ENCODE results near the gene RALGPS1.
A peak's percentile ranks its signal among the peaks of the same experiment; 100 is the strongest.

The RALGPS1 gene

DNA sequence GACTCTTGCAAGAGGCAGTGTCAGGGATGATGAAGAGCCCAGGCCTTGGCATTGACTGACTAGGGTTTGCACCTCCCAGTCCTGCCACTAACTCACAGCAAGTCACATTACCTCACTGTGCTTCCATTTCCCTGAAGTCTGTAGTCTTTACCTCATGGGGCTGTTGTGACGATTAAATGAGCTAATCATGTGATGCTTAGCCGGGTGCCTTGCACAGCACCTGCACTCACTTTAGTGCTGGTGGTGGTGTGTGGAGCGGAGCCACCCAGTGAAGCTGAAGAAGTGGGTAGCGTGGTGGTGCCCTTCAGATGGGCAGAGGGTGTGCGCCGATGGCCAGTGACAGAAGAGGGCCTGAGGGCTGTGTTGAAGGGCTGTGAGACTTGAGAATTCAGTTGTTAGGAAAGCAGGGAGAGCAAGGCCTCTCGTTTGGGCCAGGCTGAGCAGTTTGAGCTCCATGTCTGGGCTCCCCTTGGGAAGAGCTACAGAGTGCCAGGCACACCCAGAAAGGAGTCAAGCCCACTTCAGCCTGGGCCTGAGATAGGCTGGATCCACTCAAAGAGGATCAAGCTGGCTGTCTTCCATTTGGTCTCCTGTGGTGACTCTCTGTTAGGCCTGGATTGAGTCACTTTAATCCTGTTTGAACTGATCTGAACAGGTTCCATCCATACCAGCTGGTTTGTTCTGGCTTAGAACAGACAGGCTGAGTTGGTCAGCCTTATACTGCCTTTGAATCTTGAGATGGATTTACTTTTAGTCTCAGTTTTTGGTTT is 42.5 kb downstream of the RALGPS1 start:
- DNase-seq = no peak

DNA sequence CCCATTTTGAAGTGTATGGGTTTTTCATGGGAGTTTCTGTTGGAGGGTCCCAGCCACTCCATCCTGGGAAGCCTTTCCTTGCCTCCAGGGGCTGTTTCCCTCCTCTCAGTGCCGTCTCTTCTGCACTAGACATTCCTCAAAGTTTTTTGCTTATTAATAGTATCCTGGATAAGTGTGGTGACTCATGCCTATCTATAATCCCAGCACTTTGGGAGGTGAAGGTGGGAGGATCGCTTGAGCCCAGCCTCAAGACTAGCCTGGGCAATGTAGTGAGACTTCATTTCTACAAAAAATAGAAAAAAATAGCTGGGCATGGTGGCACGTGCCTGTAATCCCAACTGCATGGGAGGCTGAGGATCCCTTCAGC is 43.1 kb downstream of the RALGPS1 start:
- no peak for DNase-seq

DNA sequence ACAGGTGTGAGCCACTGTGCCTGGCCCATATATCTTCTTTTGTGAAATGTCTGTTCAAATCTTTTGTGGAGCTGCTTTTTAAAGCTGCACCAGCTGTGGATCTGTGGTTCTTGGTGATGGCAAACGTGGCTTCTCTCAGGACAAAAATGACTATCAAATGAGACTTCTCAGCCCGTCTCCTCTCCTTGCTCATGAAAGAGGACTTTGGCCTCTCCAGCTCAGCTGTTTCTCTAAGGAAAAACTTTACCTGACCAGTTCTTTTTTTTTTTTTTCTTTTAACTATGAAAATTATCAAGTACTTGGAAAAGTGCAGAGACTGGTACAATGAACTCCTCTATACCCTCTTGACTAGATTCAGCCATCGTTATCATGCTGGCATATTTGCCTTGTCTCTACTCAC is 44.8 kb downstream of the RALGPS1 start:
- no peak for DNase-seq

DNA sequence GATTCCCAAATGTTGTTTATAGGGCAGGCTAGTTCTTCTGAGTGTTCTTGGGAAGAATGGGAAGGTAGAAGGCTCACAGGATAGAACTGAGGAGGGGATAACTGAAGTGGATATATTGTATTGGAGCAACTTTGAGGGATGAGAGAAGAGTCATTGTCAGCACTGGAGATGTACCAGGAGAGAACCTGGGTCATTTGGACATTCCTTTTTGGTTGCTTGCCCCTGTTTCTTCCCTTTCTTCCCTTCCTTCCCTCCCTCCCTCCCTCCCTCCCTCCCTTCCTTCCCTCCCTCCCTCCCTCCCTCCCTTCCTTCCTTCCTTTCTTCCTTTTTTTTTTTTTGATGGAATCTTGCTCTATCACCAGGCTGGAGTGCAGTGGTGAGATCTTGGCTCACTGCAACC is 45.3 kb downstream of the RALGPS1 start:
- DNase-seq = no peak

DNA sequence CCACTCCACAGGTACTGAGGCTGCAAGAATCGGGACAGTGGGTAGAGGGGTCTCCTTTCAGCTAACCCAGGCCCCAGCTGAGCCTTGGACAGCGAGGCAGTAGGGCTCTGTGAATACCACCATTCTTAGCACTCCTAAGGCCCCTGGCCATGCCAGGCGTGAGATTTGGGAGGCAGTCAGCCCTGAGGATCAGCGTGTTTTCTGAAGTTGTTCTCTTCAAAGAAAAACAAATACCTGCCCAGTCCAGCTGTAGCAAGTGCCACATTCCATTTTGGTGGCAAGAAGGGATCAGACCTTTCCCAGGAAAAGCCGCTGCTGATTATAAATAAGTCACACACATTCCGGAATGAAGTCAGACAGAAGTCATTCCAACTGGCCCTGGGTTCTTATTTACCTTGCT is 47.8 kb downstream of the RALGPS1 start:
- no peak for DNase-seq

DNA sequence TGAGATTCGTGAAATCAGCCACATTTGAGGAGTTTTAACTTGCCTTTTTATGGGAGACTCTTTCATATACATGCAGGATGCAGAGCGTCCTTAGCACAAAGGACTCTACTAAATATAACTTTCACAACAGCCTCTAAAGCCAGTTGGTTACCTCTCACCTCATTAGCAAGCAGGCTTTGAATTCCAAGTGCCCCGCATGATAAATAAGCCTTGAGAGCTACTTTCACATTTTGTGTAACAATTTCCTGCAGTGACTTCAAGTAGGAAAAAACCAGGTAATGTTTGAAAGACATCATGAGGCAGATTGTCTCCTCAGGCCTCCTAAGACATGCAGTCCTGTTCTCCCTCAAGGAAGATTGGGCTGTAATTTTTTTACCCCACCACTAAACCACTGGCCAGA is 50.5 kb downstream of the RALGPS1 start:
- DNase-seq = no peak

DNA sequence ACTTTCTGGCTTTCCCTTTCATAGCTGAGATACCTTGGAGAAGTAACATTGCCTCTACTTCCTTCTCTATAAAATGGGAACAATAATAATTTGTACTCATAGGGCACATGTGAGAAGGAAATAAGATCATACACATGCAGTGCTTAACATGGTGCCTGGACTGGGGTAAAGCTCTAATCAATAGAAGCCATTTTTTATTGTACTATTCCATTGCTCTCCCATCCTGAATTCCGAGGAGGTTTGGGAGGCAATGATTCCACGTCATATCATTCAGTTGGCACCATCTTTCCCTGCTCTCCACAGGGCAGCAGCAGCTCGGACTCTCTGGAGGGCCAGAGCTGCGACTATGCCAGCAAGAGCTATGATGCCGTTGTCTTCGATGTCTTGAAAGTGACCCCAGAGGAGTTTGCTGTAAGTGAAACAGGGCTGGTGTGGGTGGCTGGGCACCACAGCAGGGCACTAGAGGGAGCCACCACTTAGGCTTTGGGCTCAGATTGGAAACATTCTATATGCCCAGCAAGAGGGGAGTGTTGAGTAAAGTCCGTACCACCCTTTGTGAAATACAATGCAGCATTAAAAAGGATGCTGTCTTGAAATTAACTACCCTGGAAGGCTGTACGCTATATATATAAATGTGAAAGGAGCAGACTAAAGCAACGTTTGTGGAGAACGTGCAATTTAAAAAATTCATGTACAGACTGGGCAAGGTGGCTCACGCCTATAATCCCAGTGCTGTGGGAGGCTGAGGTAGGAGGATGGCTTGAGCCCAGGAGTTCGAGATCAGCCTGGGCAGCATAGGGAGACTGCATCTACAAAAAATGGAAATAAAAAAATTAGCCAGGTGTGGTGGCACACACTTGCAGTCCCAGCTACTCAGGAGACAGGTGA is 51.2 kb downstream of the RALGPS1 start:
- DNase-seq = peak; percentile 64

DNA sequence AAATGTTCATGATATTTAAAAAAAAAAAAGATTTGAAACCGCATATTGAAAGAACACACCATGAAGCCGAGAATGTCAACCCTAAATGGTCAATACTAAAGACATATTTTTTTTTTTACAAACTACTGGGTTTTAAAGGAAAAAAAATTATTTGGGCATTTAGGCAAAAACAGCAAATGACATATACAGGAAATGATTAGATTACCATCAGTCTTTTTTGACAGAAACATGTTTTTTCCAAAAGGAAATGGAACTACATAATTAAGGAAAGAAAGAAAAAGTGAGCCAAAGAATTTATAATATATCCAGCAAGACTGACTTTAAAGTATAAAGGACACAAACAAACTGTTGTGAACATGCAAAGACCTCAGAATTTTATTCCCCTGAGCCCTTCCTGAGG is 56.7 kb downstream of the RALGPS1 start:
- no peak for DNase-seq

DNA sequence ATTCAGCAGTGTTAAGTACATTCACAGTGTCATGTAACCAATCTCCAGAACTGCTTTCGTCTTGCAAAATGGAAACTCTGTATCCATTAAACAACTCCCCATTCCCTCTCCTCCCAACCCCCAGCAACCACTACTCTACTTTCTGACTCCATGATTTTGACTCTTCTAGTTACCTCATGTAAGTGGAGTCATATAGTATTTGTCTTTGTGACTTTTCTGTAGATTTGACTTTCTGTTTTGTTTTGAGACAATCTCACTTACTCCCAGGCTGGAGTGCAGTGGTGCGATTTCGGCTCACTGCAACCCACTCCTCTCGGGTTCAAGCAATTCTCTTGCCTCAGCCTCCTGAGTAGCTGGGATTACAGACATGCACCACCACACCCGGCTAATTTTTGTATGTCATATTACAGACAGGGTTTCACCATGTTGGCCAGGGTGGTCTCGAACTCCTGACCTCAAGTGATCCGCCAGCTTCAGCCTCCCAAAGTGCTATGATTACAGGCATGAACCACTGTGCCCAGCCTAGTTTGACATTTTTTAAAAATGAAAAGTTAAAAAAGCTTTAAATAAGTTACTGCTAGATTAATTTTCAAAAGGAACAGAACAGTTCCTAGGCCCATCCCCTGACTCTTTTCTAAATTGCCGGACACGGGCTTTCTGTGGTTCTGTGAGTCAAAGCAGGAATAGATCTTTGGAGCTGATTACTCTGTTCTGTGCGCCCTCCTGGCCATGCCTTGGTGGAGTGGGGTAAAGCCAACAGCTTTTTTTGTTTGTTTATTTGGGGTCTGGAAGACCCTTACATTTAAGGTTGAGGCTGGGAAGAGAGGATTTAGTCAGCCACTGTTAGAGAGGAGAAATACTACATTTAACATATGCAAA is 59.3 kb downstream of the RALGPS1 start:
- DNase-seq = no peak

DNA sequence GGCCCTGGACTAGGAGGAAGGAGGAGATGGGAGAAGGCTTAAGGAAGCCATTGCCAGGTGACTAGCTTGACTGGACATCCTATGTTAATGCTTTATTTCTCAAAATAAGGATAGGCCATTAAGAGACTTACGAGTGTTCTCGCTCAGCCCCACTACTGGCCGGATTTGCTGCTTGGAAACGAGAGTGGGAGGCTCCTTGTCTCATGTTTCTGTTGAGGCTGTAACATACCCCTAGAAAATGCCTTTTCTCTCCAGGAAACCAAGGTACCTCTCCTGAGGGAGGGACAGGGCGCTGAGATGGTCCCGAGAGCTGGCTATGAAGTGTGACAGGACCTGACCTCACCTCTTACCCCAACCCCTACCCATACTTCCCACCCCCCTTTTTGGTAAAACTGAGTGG is 60.0 kb downstream of the RALGPS1 start:
- no peak for DNase-seq

DNA sequence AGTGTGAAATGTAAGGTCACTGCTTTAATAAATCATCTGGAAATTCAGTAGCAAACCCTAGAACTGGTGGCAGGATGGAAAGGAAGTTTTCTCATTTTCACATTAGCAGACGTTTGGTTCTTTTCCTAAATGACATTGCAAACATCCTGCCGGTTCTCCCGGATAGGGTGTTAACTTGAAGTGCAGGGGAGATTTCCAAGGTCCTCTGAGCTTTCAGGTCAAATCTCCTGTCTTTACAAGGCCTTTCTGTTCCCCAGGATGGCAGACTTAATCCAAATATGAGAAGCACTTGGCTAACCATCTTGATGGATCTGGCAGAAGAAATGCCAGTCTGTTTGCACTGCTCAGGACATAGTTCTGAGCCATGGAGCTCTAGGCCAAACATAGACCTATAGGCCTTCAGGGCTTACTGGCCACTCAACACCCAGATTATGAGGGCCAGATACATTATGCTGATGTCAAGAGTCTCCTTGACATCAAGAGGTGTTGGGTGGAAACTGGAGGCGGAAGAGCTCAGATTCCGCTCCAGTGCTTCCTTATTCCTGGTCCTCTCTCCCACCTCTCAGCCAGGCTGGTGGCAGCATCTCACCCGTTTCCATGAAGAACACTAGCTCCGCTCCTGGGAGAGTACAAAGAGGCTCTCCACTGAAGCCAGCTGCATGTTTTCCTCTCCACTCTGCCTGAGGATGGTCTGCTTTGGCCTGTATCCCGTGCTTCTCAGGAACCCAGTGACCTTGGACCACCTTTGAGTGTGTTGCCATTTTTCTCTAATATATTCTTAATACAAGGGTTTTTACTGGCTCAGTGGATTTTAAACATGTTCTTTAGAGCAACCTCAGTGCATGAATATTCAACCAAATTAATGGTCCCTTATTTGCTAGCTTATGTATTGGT is 61.0 kb downstream of the RALGPS1 start:
- DNase-seq = no peak

DNA sequence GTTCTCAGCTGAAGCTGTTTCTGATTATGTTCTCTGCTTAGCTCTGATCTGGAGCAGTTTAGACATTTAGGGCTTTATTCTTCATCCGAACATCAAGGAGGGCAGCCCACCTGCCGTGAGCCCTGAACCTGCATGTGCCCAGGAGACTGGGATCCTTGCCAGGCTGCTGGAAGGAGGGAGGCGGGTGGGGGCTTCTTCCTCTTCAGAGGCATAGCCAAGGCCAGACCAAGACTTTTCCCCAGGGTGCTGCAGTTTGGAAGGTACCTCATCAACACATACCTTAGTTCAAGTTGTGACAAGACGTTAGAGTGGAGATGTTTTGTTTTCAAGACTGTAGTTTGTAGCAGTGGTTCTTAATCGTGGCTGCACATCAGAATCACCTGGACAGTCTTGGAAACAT is 64.9 kb downstream of the RALGPS1 start:
- DNase-seq = no peak

DNA sequence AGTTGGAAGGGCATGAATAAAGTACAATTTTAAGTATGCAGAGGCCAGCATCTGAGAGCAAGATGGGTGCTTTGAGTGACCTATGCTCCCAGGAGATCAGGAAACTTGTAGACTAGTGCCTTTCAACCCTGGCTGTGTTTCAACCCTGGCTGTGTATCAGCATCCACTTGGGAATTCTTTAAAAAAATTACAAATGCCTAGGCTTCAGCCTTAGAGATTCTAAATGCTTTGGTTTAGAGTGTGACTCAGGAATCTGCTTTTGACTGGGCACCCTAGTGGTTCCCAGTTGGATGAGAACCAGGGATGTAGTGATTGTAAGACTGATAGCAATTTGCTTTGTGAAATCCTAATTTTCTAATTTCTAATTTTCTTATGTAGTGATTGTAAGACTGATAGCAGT is 65.6 kb downstream of the RALGPS1 start:
- no peak for DNase-seq

DNA sequence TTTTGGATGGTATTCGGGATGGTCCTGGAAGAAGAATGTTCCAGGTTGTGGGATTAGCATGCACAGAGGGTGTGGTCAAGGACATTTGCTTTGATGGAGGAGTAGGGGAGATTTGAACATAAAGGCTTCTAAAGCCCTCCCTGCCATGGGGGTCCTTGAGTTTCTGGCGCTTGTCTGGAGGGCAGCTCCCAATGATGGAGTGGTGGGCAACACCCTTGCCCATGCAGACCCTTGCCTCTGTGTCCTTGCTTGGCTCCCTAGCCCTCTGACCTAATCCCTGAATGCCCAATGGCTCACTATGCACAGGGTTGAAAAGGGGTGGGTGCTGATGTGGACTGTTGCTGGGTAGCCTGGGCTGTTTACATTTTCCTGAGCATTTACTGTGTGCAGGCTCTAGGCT is 66.6 kb downstream of the RALGPS1 start:
- no peak for DNase-seq

DNA sequence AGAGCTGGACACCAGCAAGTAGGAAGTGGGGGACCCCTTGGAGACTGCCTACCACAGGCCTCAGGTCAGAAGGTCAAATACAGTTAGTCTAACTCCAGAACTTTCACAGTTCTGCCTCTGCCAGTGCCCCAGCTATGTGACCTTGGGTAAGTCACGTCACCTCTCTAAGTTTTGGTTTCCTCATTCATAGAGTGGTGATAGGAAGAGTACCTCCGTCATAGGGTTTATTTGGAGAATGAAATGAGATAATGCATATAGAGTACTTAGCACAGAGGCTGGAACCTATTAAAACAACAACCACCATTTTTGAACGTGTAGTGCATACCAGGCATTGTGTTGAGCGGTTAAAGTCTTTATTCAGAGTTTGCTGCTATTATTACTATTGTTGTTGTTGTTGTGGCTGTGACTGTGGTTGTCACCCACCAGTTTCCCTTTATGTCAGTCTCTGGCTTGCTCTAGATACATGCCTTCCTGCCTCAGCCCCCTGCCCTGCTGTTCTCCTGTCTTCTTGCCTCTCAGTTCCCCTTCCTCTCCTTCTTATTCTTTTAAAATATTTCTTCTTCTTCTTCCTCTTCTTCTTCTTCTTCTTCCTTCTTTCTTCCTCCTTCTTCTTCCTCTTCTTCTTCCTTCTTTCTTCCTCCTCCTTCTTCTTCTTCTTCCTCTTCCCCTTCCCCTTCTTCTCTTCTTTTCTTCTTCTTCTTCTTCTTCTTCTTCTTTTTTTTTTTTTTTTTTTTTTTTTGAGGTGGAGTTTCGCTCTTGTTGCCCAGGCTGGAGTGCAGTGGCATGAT is 67.8 kb downstream of the RALGPS1 start:
- no peak for DNase-seq

DNA sequence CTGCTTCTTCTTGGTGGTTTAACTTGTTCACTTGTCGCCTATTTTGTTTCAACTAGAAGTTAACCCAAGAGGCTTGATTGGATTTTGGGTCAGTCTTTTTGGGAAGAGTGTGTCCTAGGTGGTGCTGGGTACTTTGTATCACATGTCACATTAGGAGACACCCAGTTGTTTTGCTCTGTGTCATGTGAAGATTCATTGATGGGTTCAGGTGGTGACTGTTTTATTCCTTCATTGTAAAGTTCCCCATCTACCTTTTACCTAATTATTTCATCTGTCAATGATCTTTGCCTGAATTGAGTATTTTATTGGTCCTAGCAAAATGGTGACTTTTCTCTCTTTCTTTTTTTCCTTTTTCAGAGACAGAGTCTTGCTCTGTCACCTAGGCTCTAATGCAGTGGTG is 69.2 kb downstream of the RALGPS1 start:
- DNase-seq = no peak

DNA sequence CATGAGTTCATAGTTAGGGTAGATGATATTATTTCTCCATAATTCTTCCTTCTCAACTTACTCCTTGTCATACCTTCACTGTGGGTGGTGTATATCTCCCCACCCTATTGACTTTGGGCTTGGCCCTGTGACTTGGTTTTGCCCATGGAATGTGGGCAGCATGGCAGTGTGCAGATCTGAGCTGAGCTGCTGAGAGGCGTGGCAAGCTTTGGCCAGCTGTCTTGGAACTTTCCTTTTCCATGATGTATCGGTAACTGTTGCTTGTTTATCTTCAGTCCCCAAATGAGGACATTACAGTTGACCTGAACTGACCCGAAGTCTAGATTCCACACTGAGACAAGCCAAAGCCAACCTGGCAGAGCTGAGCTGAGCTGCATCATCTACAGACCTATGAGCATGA is 70.4 kb downstream of the RALGPS1 start:
- DNase-seq = no peak

DNA sequence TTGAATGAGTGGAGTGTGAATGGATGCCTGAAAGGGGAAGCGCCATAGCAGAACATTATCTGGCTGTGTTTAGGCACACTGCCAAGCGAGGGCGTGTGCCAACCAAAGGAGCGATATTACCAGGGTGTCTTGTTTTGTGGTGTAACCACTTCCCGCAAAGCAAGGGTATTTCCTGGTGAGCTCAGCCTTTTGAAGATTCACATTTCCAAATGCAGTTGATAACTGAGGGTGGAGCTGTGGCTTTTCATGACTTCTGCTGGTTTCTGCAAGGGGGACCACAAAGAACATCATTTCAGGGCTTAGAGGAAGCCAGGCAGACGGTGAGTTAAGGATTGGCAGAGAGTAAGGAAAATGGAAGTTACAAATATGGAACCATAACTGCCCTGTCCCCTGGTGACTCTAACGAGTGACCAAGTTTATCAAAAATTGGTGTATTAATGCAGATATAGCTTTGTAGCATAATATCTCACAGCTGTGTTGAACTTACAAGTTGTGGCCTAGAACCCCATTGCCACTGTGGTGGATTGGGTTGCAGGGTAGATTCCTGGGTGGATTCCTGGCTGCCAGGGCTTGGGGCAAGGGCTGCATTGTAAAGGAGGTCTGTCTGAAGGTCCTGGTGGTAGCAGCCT is 71.4 kb downstream of the RALGPS1 start:
- peak; percentile 82 for DNase-seq

DNA sequence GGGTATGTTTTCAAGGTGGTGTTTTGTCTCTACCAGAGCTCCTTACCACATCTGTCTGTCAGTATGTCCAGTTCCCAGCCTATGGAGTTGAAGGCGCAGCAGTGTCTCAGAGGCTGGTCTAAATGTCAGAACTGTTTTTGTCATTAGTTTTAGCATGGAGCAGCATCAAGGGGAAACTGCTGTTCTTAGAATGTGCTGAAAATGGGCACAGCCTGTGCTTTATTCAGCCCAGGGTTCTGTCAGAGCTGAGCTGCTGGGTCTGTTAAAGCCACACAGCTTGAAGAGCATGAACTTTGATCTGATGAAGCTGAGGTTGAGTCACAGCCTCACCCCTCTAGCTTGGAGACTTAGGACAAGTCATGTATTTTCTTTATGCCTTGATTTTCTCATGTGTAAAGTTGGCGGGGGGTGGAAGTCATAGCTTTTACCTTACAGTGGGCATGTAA is 71.9 kb downstream of the RALGPS1 start:
- DNase-seq = peak; percentile 40

DNA sequence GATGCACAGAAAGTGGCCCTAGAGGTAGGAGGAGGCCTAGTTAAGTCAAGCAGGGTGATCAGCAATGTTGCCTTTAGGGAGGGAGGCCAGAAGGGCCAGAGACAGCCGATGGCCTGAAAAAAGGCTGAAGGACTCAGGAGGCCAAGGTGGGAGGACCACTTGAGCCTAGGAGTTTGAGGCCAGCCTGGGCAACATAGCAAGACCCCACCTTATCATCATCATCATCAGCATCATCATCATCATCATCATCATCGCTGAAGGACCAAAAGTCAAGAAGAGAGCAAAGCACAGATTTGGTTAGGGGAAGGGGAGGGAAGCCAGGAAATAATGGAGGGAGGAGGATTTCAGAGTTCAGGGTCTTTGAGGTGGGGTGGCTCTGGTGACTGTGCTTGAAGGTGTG is 74.3 kb downstream of the RALGPS1 start:
- DNase-seq = no peak
